ENCODE results near the gene CARNS1. TPM values are rescaled to one million over a fixed set of nuclear protein-coding genes. Genes with fewer than 3 reads are reported as not detected.

CARNS1 gene
- total and polyA plus RNA-seq, 9 donors, result 0.12 to 13.2 (median 0.62) TPM

DNA sequence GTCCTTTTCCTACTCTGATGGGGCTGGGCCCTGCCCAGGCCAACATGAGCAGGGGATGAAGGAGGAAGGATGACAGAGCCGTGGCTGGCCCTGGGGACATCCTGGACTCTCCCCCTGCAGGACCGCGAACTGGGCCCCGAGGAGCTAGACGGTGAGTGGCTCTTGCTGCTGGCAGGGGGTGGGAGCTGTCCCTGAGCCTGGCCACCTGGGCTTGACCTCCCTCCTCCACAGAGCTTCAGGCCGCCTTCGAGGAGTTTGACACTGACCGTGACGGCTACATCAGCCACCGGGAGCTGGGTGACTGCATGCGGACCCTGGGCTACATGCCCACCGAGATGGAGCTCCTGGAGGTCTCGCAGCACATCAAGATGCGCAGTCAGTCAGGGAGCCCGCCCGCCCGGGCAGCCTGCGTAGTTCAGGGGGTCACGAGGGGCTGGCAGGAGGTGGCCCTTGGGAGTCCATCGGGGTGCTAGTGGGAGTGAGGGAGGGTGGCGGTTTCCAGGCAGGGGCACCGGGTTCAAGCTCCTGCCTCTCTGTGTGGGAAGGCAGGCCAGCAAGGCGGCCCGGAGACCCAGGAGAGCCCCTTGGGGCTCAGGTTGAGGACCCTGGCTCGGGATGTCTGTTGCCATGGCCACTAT, 40.7 kb downstream of the CARNS1 start:
- peak in 2 of 5 donors; percentile 17 for DNase-seq
- Histone ChIP-seq H3K9me3 (no peaks in the 10 kb centered on the region), H3K36me3 (no peaks in the 10 kb centered on the region), H3K4me1 (ENCODE audit: insufficient read depth) (no peaks in the 10 kb centered on the region), H3K4me3 (no peak overlapping the region), H3K27ac (no peak overlapping the region), H3K27me3 (no peaks in the 10 kb centered on the region)
- TF ChIP-seq EP300 (IDR thresholded peaks at IDR 0.05) (no peak), POLR2A (IDR thresholded peaks at IDR 0.05) (no peak)
- TF ChIP-seq, protein P1, sequence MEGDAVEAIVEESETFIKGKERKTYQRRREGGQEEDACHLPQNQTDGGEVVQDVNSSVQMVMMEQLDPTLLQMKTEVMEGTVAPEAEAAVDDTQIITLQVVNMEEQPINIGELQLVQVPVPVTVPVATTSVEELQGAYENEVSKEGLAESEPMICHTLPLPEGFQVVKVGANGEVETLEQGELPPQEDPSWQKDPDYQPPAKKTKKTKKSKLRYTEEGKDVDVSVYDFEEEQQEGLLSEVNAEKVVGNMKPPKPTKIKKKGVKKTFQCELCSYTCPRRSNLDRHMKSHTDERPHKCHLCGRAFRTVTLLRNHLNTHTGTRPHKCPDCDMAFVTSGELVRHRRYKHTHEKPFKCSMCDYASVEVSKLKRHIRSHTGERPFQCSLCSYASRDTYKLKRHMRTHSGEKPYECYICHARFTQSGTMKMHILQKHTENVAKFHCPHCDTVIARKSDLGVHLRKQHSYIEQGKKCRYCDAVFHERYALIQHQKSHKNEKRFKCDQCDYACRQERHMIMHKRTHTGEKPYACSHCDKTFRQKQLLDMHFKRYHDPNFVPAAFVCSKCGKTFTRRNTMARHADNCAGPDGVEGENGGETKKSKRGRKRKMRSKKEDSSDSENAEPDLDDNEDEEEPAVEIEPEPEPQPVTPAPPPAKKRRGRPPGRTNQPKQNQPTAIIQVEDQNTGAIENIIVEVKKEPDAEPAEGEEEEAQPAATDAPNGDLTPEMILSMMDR (IDR thresholded peaks at IDR 0.05), result no peak
- intact Hi-C loops (cut with DNase I), result no loop called here
- 53 to 75% (median 60%) methylated on average over 20 to 25 of the region's 25 CpGs for WGBS, 3 donors

- 86 to 89% (median 87%) methylated on average over 12 of the region's 12 CpGs for whole genome bisulfite sequencing, 3 donors
- H3K4me3 ChIP-seq, result no peak overlapping the region
- H3K27ac ChIP-seq, result no peak overlapping the region
- TF ChIP-seq, protein P1 (IDR thresholded peaks at IDR 0.05), result no peak
- TF ChIP-seq POLR2A (IDR thresholded peaks at IDR 0.05) (no peak), EP300 (IDR thresholded peaks at IDR 0.05) (no peak)
- intact Hi-C loops (cut with DNase I), result no loop called here
- H3K27me3 ChIP-seq, result no peaks in the 10 kb centered on the region
- H3K4me1 ChIP-seq (ENCODE audit: insufficient read depth), result no peaks in the 10 kb centered on the region
- DNase-seq, result peak in 2 of 5 donors; percentile 13 to 14
- H3K9me3 ChIP-seq, result no peaks in the 10 kb centered on the region
- H3K36me3 ChIP-seq, result no peaks in the 10 kb centered on the region
Observed at GRCh38 chr11:67457453-67457852, 42.0 kb downstream of the CARNS1 start.

- intact Hi-C loops (cut with DNase I), result no loop called here
- peak in 2 of 5 donors; percentile 14 to 20 for DNase-seq
- WGBS, 3 donors, result 71 to 82% (median 75%) methylated on average over 19 of the region's 19 CpGs
Observed at GRCh38 chr11:67458266-67458665, 42.8 kb downstream of the CARNS1 start.

DNA sequence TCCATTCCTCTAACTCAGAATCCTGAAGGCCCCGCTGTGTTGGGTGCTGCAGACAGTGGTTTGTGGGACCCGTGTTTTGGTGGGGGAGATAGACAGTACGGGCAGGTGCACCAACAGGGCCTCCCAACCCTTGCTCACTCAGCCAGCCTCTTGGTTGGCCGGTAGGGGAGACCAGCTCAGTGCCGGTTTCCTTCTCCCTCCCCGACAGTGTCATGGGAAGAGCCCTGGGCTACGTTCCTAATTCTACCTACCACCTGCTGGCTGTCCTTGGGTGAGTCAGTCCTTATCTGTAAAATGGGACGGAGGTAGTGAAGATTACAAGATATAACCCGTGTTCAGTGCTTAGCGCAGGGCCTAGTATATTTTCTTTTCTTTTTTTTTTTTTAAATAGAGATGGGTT, 47.7 kb downstream of the CARNS1 start:
- no peaks in the 10 kb centered on the region for H3K9me3 ChIP-seq
- H3K27ac ChIP-seq, result no peak overlapping the region
- intact Hi-C loops (cut with DNase I), result no loop called here
- H3K27me3 ChIP-seq, result no peaks in the 10 kb centered on the region
- TF ChIP-seq, protein P1 (IDR thresholded peaks at IDR 0.05), result no peak
- TF ChIP-seq POLR2A (IDR thresholded peaks at IDR 0.05) (no peak), EP300 (IDR thresholded peaks at IDR 0.05) (no peak)
- WGBS, 3 donors, result 72 to 87% (median 80%) methylated on average over 10 of the region's 10 CpGs
- H3K36me3 ChIP-seq, result no peaks in the 10 kb centered on the region
- peak in 1 of 5 donors; percentile 14 for DNase-seq
- peaks cover 7% of the 10 kb centered on the region for H3K4me1 ChIP-seq (ENCODE audit: insufficient read depth)
- no peak overlapping the region for H3K4me3 ChIP-seq

More at GRCh38 chr11:67458266-67458665, 42.8 kb downstream of the CARNS1 start:
- H3K4me1 ChIP-seq (ENCODE audit: insufficient read depth), result no peaks in the 10 kb centered on the region
- TF ChIP-seq, protein P1 (IDR thresholded peaks at IDR 0.05), result no peak
- TF ChIP-seq POLR2A (IDR thresholded peaks at IDR 0.05), result no peak
- TF ChIP-seq EP300 (IDR thresholded peaks at IDR 0.05), result no peak
- H3K27me3 ChIP-seq, result no peaks in the 10 kb centered on the region
- H3K27ac ChIP-seq, result no peak overlapping the region
- H3K4me3 ChIP-seq, result no peak overlapping the region
- no peaks in the 10 kb centered on the region for H3K36me3 ChIP-seq
- H3K9me3 ChIP-seq, result no peaks in the 10 kb centered on the region
